ENCODE measurements around the gene CSMD2.

The CSMD2 gene

GRCh38 chr1:33516891-33517567 is 648.0 kb downstream of the CSMD2 start:
- no peak for DNase-seq
- no peaks in the 10 kb centered on the region for H3K9me2 ChIP-seq (replicated peaks; ENCODE audit: insufficient read depth, low read length)
- no peaks in the 10 kb centered on the region for H3K9me3 ChIP-seq (replicated peaks; ENCODE audit: insufficient read depth, low read length)
- H3K4me2 ChIP-seq (ENCODE audit: low read depth, low read length): no peak overlapping the region
- peaks cover 6% of the 10 kb centered on the region for H3K4me1 ChIP-seq (ENCODE audit: low read length)
- H4K20me1 ChIP-seq (ENCODE audit: insufficient read depth, low read length): no peaks in the 10 kb centered on the region
- no peaks in the 10 kb centered on the region; the same call in 1 of the 2 replicates for H3K27me3 ChIP-seq (replicated peaks; ENCODE audit: insufficient read depth, low read length)
- H3K9ac ChIP-seq (ENCODE audit: low read length): no peak overlapping the region
- no peak overlapping the region for H2AFZ ChIP-seq (ENCODE audit: low read length)
- no peak overlapping the region for H3K27ac ChIP-seq (ENCODE audit: low read length)
- H3K4me3 ChIP-seq (ENCODE audit: low read length): no peak overlapping the region
- H3K36me3 ChIP-seq (replicated peaks; ENCODE audit: insufficient read depth, low read length): no peaks in the 10 kb centered on the region
- no peaks in the 10 kb centered on the region for H3F3A ChIP-seq (ENCODE audit: insufficient read depth, low read length)
- TF ChIP-seq EZH2 (optimal IDR thresholded peaks at IDR 0.05; ENCODE audit: low read depth, low read length) (no peak), EZH2phosphoT487 (IDR thresholded peaks at IDR 0.05; ENCODE audit: low read length) (no peak), CTCF (IDR thresholded peaks at IDR 0.05; ENCODE audit: low read length) (no peak)
- no peaks in the 10 kb centered on the region for H3K79me2 ChIP-seq (ENCODE audit: low read length)

GRCh38 chr1:33516428-33516827 is 648.6 kb downstream of the CSMD2 start:
- Histone ChIP-seq H3K4me2 (ENCODE audit: low read depth, low read length) (no peak overlapping the region), H3K4me1 (ENCODE audit: low read length) (peaks cover 6% of the 10 kb centered on the region), H3F3A (ENCODE audit: insufficient read depth, low read length) (no peaks in the 10 kb centered on the region), H3K9me2 (replicated peaks; ENCODE audit: insufficient read depth, low read length) (no peaks in the 10 kb centered on the region), H3K36me3 (replicated peaks; ENCODE audit: insufficient read depth, low read length) (no peaks in the 10 kb centered on the region), H4K20me1 (ENCODE audit: insufficient read depth, low read length) (no peaks in the 10 kb centered on the region), H3K9ac (ENCODE audit: low read length) (no peak overlapping the region), H3K4me3 (ENCODE audit: low read length) (no peak overlapping the region), H2AFZ (ENCODE audit: low read length) (no peak overlapping the region), H3K27ac (ENCODE audit: low read length) (no peak overlapping the region), H3K27me3 (replicated peaks; ENCODE audit: insufficient read depth, low read length) (no peaks in the 10 kb centered on the region; the same call in 1 of the 2 replicates), H3K9me3 (replicated peaks; ENCODE audit: insufficient read depth, low read length) (no peaks in the 10 kb centered on the region), H3K79me2 (ENCODE audit: low read length) (no peaks in the 10 kb centered on the region)
- TF ChIP-seq EZH2phosphoT487 (IDR thresholded peaks at IDR 0.05; ENCODE audit: low read length): no peak
- TF ChIP-seq CTCF (IDR thresholded peaks at IDR 0.05; ENCODE audit: low read length): no peak
- TF ChIP-seq EZH2 (optimal IDR thresholded peaks at IDR 0.05; ENCODE audit: low read depth, low read length): no peak
- DNase-seq: no peak

GRCh38 chr1:33515607-33516006 is 649.4 kb downstream of the CSMD2 start:
- no peaks in the 10 kb centered on the region for H4K20me1 ChIP-seq (ENCODE audit: insufficient read depth, low read length)

More at GRCh38 chr1:33515607-33516006, 649.4 kb downstream of the CSMD2 start:
- Histone ChIP-seq H3K4me1 (ENCODE audit: low read length) (peaks cover 6% of the 10 kb centered on the region), H3K4me3 (ENCODE audit: low read length) (no peak overlapping the region), H2AFZ (ENCODE audit: low read length) (no peak overlapping the region), H3K9me2 (replicated peaks; ENCODE audit: insufficient read depth, low read length) (no peaks in the 10 kb centered on the region), H3K79me2 (ENCODE audit: low read length) (no peaks in the 10 kb centered on the region), H3K27ac (ENCODE audit: low read length) (no peak overlapping the region), H3K9me3 (replicated peaks; ENCODE audit: insufficient read depth, low read length) (no peaks in the 10 kb centered on the region), H3F3A (ENCODE audit: insufficient read depth, low read length) (no peaks in the 10 kb centered on the region), H3K9ac (ENCODE audit: low read length) (no peak overlapping the region), H3K36me3 (replicated peaks; ENCODE audit: insufficient read depth, low read length) (no peaks in the 10 kb centered on the region), H3K4me2 (ENCODE audit: low read depth, low read length) (no peak overlapping the region), H3K27me3 (replicated peaks; ENCODE audit: insufficient read depth, low read length) (no peaks in the 10 kb centered on the region; the same call in 1 of the 2 replicates)
- TF ChIP-seq EZH2phosphoT487 (IDR thresholded peaks at IDR 0.05; ENCODE audit: low read length) (no peak), EZH2 (optimal IDR thresholded peaks at IDR 0.05; ENCODE audit: low read depth, low read length) (no peak), CTCF (IDR thresholded peaks at IDR 0.05; ENCODE audit: low read length) (no peak)
- DNase-seq: no peak

Data from MM.1S (cell line).